Calu3 (cell line): Measurements from ENCODE around the gene PPP1R14C. TPM values are rescaled to one million over a fixed set of nuclear protein-coding genes. Genes with fewer than 3 reads are reported as not detected.

Source experiments
- BruUV-seq: library from RNA; stranded (reverse); fragments of 400-500 nt; replicated peaks from 2 replicates; lab custom pipeline; 2021; lab: Mats Ljungman, UMichigan
- CTCF ChIA-PET: fragments of 300-600 bp; sonication (Branson Sonifier 250); formaldehyde crosslinking; loops from one replicate; lab custom pipeline; 2022; ENCODE audit warnings: antibody characterized with exemption; lab: Charles Lee
- DNase-seq: peaks from one replicate; pipeline ENCODE4 v3.0.0; 2022
- H3K27ac Mint-ChIP-seq: one replicate; pipeline ENCODE4 v1.8.0; 2022; ENCODE audit warnings: mixed read lengths; ENCODE audit not compliant: unreplicated experiment
- H3K27me3 Mint-ChIP-seq: one replicate; pipeline ENCODE4 v1.8.0; 2022; ENCODE audit warnings: mixed read lengths; ENCODE audit not compliant: unreplicated experiment
- H3K36me3 Mint-ChIP-seq: one replicate; pipeline ENCODE4 v1.8.0; 2022; ENCODE audit warnings: mild to moderate bottlenecking, moderate library complexity, mixed read lengths; ENCODE audit not compliant: insufficient read depth, unreplicated experiment
- H3K4me1 Mint-ChIP-seq: one replicate; pipeline ENCODE4 v1.8.0; 2022; ENCODE audit warnings: mild to moderate bottlenecking, low read depth, mixed read lengths; ENCODE audit not compliant: unreplicated experiment
- H3K4me3 Mint-ChIP-seq: one replicate; pipeline ENCODE4 v1.8.0; 2022; ENCODE audit warnings: mild to moderate bottlenecking, low read depth, moderate library complexity, mixed read lengths; ENCODE audit not compliant: unreplicated experiment
- H3K9me3 Mint-ChIP-seq: one replicate; pipeline ENCODE4 v1.8.0; 2022; ENCODE audit warnings: low read depth, mixed read lengths; ENCODE audit not compliant: unreplicated experiment
- intact Hi-C: fragments of 100-400 bp; cut with micrococcal nuclease; formaldehyde crosslinking; loops from one replicate; pipeline ENCODE4 v1.10.0; 2022; ENCODE audit not compliant: unreplicated experiment
- total RNA-seq: library from RNA; stranded (reverse); gene quantifications from 2 replicates; pipeline ENCODE4 v1.2.3, GENCODE V29; 2022
- TF ChIP-seq, protein P1 (sequence below): fragments of 200-600 bp; IDR thresholded peaks from one replicate; pipeline ENCODE4 v1.8.0; 2022; ENCODE audit warnings: antibody characterized with exemption; ENCODE audit not compliant: unreplicated experiment

PPP1R14C gene
- total RNA-seq, 1 experiment from 2014 or later = 3.6 TPM

DNA sequence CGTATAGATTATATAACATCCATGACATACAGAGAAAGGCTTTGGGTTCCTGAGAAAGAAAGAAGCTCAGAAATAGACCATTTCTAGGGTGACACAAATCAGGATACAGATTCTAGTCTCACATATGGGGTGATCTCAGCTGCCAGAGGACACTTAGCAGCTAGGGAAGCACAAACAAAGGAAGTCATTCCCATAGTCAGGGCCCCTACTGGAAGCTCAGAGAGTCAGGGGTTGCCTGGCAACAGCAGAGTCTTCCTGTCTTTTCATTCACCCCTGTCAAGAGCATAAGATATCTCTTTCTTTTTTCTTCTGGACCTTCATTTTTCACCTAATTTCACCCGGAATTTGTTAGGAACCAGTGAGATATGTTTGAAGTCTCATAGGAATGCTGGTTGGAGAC lies 144.1 kb downstream of the PPP1R14C start:
- CTCF ChIA-PET = no interaction called here
- H3K27ac Mint-ChIP-seq = no peak overlapping the region
- no TSS peak for BruUV-seq

GRCh38 chr6:150288456-150288855 lies 145.6 kb downstream of the PPP1R14C start:
- Mint-ChIP-seq H3K27ac (no peak overlapping the region), H3K4me1 (peaks cover 3% of the 10 kb centered on the region), H3K9me3 (peaks cover 2% of the 10 kb centered on the region), H3K36me3 (no peaks in the 10 kb centered on the region), H3K4me3 (no peak overlapping the region), H3K27me3 (peaks cover 17% of the 10 kb centered on the region)
- intact Hi-C loops = no loop called here
- CTCF ChIA-PET = no interaction called here
- TF ChIP-seq, protein P1, sequence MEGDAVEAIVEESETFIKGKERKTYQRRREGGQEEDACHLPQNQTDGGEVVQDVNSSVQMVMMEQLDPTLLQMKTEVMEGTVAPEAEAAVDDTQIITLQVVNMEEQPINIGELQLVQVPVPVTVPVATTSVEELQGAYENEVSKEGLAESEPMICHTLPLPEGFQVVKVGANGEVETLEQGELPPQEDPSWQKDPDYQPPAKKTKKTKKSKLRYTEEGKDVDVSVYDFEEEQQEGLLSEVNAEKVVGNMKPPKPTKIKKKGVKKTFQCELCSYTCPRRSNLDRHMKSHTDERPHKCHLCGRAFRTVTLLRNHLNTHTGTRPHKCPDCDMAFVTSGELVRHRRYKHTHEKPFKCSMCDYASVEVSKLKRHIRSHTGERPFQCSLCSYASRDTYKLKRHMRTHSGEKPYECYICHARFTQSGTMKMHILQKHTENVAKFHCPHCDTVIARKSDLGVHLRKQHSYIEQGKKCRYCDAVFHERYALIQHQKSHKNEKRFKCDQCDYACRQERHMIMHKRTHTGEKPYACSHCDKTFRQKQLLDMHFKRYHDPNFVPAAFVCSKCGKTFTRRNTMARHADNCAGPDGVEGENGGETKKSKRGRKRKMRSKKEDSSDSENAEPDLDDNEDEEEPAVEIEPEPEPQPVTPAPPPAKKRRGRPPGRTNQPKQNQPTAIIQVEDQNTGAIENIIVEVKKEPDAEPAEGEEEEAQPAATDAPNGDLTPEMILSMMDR = no peak
- no peak for DNase-seq
- BruUV-seq = no TSS peak

More for the DNA sequence above, 144.1 kb downstream of the PPP1R14C start:
- Mint-ChIP-seq H3K36me3 (no peaks in the 10 kb centered on the region), H3K27me3 (peaks cover 17% of the 10 kb centered on the region), H3K4me3 (no peak overlapping the region), H3K4me1 (no peaks in the 10 kb centered on the region), H3K9me3 (peaks cover 2% of the 10 kb centered on the region)
- TF ChIP-seq, protein P1 = no peak
- intact Hi-C loops = no loop called here
- no peak for DNase-seq

DNA sequence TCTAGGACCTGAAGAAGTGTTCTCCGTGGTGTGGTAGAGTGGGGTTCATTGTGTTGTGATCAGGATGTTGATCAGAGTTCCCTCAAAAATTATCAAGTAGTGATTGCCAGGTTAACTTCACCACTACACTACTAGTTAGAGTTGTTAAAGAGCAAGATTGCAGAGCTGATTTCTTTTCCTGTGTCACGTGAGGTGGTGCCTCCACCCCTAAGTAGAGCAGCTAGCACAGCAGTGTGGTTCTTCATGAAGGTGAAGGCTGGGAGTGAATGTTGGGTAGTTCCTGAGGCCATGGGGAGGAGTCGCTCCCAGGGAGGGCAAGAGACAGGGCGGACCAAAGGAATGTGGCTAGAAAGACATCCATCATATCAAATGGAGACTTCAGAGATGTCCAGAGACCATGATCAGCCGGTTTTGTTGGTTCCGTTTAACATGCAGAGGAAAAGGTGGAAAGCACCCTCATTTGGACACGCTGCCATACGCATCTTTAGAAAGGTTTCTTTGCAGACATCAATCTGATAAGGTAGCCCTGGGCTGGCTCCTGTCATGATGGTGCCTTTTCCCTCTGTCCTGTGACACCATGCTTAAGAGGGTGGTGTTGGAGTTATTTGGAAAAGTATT lies 146.7 kb downstream of the PPP1R14C start:
- intact Hi-C loops = no loop called here
- no peaks in the 10 kb centered on the region for H3K36me3 Mint-ChIP-seq
- TF ChIP-seq, protein P1 = no peak
- DNase-seq = no peak
- no TSS peak for BruUV-seq
- H3K9me3 Mint-ChIP-seq = peaks cover 2% of the 10 kb centered on the region
- H3K4me3 Mint-ChIP-seq = no peak overlapping the region
- peaks cover 17% of the 10 kb centered on the region for H3K27me3 Mint-ChIP-seq
- peaks cover 13% of the 10 kb centered on the region for H3K4me1 Mint-ChIP-seq
- CTCF ChIA-PET = no interaction called here
- H3K27ac Mint-ChIP-seq = no peak overlapping the region

- DNase-seq = no peak
- peaks cover 16% of the 10 kb centered on the region for H3K27me3 Mint-ChIP-seq
- BruUV-seq = no TSS peak
- CTCF ChIA-PET = no interaction called here
- H3K9me3 Mint-ChIP-seq = peaks cover 2% of the 10 kb centered on the region
- intact Hi-C loops = no loop called here
- H3K4me3 Mint-ChIP-seq = no peak overlapping the region
- TF ChIP-seq, protein P1 = no peak
- peaks cover 13% of the 10 kb centered on the region for H3K4me1 Mint-ChIP-seq
- no peaks in the 10 kb centered on the region for H3K36me3 Mint-ChIP-seq
- H3K27ac Mint-ChIP-seq = no peak overlapping the region
These were observed 147.6 kb downstream of the PPP1R14C start for GRCh38 chr6:150290429-150290828.
